CD14-positive monocyte (primary cell): ENCODE results near the gene WNT2. TPM values are rescaled to one million over a fixed set of nuclear protein-coding genes. Genes with fewer than 3 reads are reported as not detected.
A peak's percentile ranks its signal among the peaks of the same experiment; 100 is the strongest.

ENCODE experiments used
- DNase-seq, 3 donors: peaks; one replicate each; pipeline ENCODE4 v3.0.0-alpha.2; 2011 to 2022
- H2AFZ ChIP-seq: 2 replicates; pipeline ENCODE4 v1.6.0; 2012; ENCODE audit warnings: mild to moderate bottlenecking, low read depth, low read length, inconsistent platforms; ENCODE audit not compliant: insufficient read depth, poor library complexity, severe bottlenecking
- H3K27ac ChIP-seq, 2 donors: 1 replicate in 1 of 2; 2 replicates in 1 of 2; pipeline ENCODE4 v1.5.1; 2012 to 2013; ENCODE audit warnings: low read length in 2 of 2, control low read depth in 1 of 2, inconsistent platforms in 1 of 2, low read depth in 1 of 2, mild to moderate bottlenecking in 1 of 2
- H3K27me3 ChIP-seq, 2 donors: one replicate each; pipeline versions ENCODE4 v1.6.0 to v1.6.1; 2011 to 2013; ENCODE audit warnings: low read length in 2 of 2; ENCODE audit not compliant: control insufficient read depth in 2 of 2, insufficient read depth in 2 of 2
- H3K36me3 ChIP-seq, 2 donors: replicated peaks in 1 of 2; 1 replicate in 1 of 2; 2 replicates in 1 of 2; pipeline versions ENCODE4 v1.5.1 to v1.6.1; 2012 to 2013; ENCODE audit warnings: low read length in 2 of 2, control low read depth in 1 of 2, inconsistent platforms in 1 of 2, mild to moderate bottlenecking in 1 of 2; ENCODE audit not compliant: insufficient read depth in 2 of 2, control insufficient read depth in 1 of 2
- H3K4me1 ChIP-seq, 2 donors: 1 replicate in 1 of 2; 2 replicates in 1 of 2; pipeline versions ENCODE4 v1.5.1 to v1.6.1; 2012 to 2013; ENCODE audit warnings: low read length in 2 of 2, control low read depth in 1 of 2, inconsistent platforms in 1 of 2, mild to moderate bottlenecking in 1 of 2, moderate library complexity in 1 of 2; ENCODE audit not compliant: insufficient read depth in 2 of 2, control insufficient read depth in 1 of 2
- H3K4me2 ChIP-seq: replicated peaks from 2 replicates; pipeline ENCODE3; 2012; ENCODE audit warnings: low read length, moderate library complexity, mild to moderate bottlenecking; ENCODE audit not compliant: poor library complexity, severe bottlenecking; ENCODE audit errors: extremely low read depth
- H3K4me3 ChIP-seq, 3 experiments: fragments of 200-600 bp in 1 of 3; sonication (generic) in 1 of 3; replicated peaks in 1 of 3; 1 replicate in 2 of 3; 2 replicates in 1 of 3; pipeline ENCODE4 v1.5.1; 2011 to 2013; ENCODE audit warnings: low read length in 3 of 3, mild to moderate bottlenecking in 3 of 3, control low read depth in 2 of 3, low read depth in 2 of 3, inconsistent platforms in 1 of 3, moderate library complexity in 1 of 3
- H3K79me2 ChIP-seq: 2 replicates; pipeline ENCODE4 v1.6.0; 2012; ENCODE audit warnings: mild to moderate bottlenecking, control low read depth, inconsistent platforms, low read length, moderate library complexity; ENCODE audit not compliant: insufficient read depth
- H3K9ac ChIP-seq: 2 replicates; pipeline ENCODE4 v1.6.0; 2017; ENCODE audit warnings: low read length, mild to moderate bottlenecking; ENCODE audit not compliant: insufficient read depth, poor library complexity, severe bottlenecking
- H3K9me3 ChIP-seq, 2 donors: replicated peaks in 1 of 2; 1 replicate in 1 of 2; 2 replicates in 1 of 2; pipeline versions ENCODE4 v1.5.1 to v1.6.1; 2012 to 2013; ENCODE audit warnings: low read length in 2 of 2, control low read depth in 1 of 2; ENCODE audit not compliant: control insufficient read depth in 1 of 2, insufficient read depth in 1 of 2
- H4K20me1 ChIP-seq: 2 replicates; pipeline ENCODE4 v1.6.0; 2012; ENCODE audit warnings: mild to moderate bottlenecking, low read length, control low read depth, moderate library complexity; ENCODE audit not compliant: insufficient read depth
- H3K27ac Mint-ChIP-seq, 7 donors: one replicate each; pipeline ENCODE4 v1.8.0; 2020; ENCODE audit warnings: mild to moderate bottlenecking in 7 of 7, mixed read lengths in 7 of 7, moderate library complexity in 6 of 7, inconsistent platforms in 2 of 7
- H3K27me3 Mint-ChIP-seq, 3 donors: one replicate each; pipeline ENCODE4 v1.8.0; 2021 to 2022; ENCODE audit warnings: low read depth in 3 of 3, mild to moderate bottlenecking in 3 of 3, mixed read lengths in 3 of 3, moderate library complexity in 3 of 3, inconsistent platforms in 1 of 3
- H3K36me3 Mint-ChIP-seq, 2 donors: one replicate each; pipeline ENCODE4 v1.8.0; 2020; ENCODE audit warnings: mixed read lengths in 2 of 2, inconsistent platforms in 1 of 2, mild to moderate bottlenecking in 1 of 2
- H3K4me1 Mint-ChIP-seq: one replicate; pipeline ENCODE4 v1.8.0; 2020; ENCODE audit warnings: mild to moderate bottlenecking, mixed read lengths
- H3K4me3 Mint-ChIP-seq, 2 donors: one replicate each; pipeline ENCODE4 v1.8.0; 2020; ENCODE audit warnings: mild to moderate bottlenecking in 2 of 2, mixed read lengths in 2 of 2, moderate library complexity in 1 of 2
- H3K9me3 Mint-ChIP-seq, 7 donors: one replicate each; pipeline ENCODE4 v1.8.0; 2020 to 2022; ENCODE audit warnings: mixed read lengths in 7 of 7, mild to moderate bottlenecking in 6 of 7, moderate library complexity in 6 of 7, inconsistent platforms in 2 of 7
- CTCF ChIP-seq: fragments of 200-600 bp; IDR thresholded peaks from one replicate; pipeline ENCODE4 v1.8.0; 2022; ENCODE audit warnings: antibody characterized with exemption, mild to moderate bottlenecking
- WGBS: methylation state at CpG from one replicate; pipeline ENCODE4 v1.1.5; 2013; ENCODE audit warnings: missing lambda C conversion rate; ENCODE audit not compliant: insufficient coverage; 5-methylcytosine and 5-hydroxymethylcytosine counted together
- intact Hi-C, 2 donors: fragments of 100-400 bp; cut with micrococcal nuclease; formaldehyde crosslinking; loops; one replicate each; pipeline versions ENCODE4 v1.15.0 to v1.15.1; 2023
- polyA plus RNA-seq, 3 donors: library from polyadenylated mRNA; depleted of rRNA in 1 of 3; unstranded in 2 of 3; stranded (reverse) in 1 of 3; fragments of 300-500 nt in 2 of 3; fragments of >200 nt in 1 of 3; fragmentation: Illumina TruSeq in 2 of 3; gene quantifications; 1 replicate in 2 of 3; 2 replicates in 1 of 3; pipeline ENCODE4 v1.2.3, GENCODE V29; 2012 to 2021

WNT2 gene
- polyA plus RNA-seq, 3 donors: not detected

- WGBS: 87% methylated on average over 10 of the region's 12 CpGs
- H3K9me3 ChIP-seq: no peaks in the 10 kb centered on the region
- H3K27ac Mint-ChIP-seq: peak overlapping the region in 1 of 7 donors; percentile 10
Observed at GRCh38 chr7:117297606-117298005, 25.3 kb downstream of the WNT2 start.

GRCh38 chr7:117296066-117296465 lies 26.8 kb downstream of the WNT2 start:
- no peaks in the 10 kb centered on the region for H3K27me3 ChIP-seq
- H3K9me3 ChIP-seq: no peaks in the 10 kb centered on the region
- TF ChIP-seq CTCF: no peak
- Mint-ChIP-seq H3K27me3 (peaks cover 0 to 6% (median 2%) of the 10 kb centered on the region in 3 donors), H3K27ac (no peak overlapping the region), H3K36me3 (no peaks in the 10 kb centered on the region), H3K9me3 (peaks cover 0 to 2% (median 0%) of the 10 kb centered on the region in 7 donors), H3K4me3 (no peak overlapping the region), H3K4me1 (no peaks in the 10 kb centered on the region)
- 82% methylated on average over 3 of the region's 3 CpGs for WGBS
- H2AFZ ChIP-seq: no peak overlapping the region
- H3K27ac ChIP-seq: no peak overlapping the region
- no peaks in the 10 kb centered on the region for H3K36me3 ChIP-seq
- no peak overlapping the region for H3K4me3 ChIP-seq
- intact Hi-C loops: no loop called here
- no peak overlapping the region for H3K9ac ChIP-seq
- H4K20me1 ChIP-seq: no peaks in the 10 kb centered on the region
- no peak overlapping the region for H3K4me2 ChIP-seq
- H3K4me1 ChIP-seq: no peaks in the 10 kb centered on the region
- DNase-seq: no peak
- no peaks in the 10 kb centered on the region for H3K79me2 ChIP-seq

More at GRCh38 chr7:117297606-117298005, 25.3 kb downstream of the WNT2 start:
- Histone ChIP-seq H3K9ac (no peak overlapping the region), H3K27ac (no peak overlapping the region), H3K4me2 (no peak overlapping the region), H3K4me1 (no peaks in the 10 kb centered on the region), H3K36me3 (no peaks in the 10 kb centered on the region), H3K4me3 (no peak overlapping the region), H3K27me3 (no peaks in the 10 kb centered on the region), H4K20me1 (no peaks in the 10 kb centered on the region), H3K79me2 (no peaks in the 10 kb centered on the region), H2AFZ (no peak overlapping the region)
- Mint-ChIP-seq H3K4me3 (no peak overlapping the region), H3K36me3 (no peaks in the 10 kb centered on the region), H3K9me3 (peaks cover 0 to 1% (median 0%) of the 10 kb centered on the region in 7 donors), H3K27me3 (peaks cover 0 to 8% (median 0%) of the 10 kb centered on the region in 3 donors), H3K4me1 (no peaks in the 10 kb centered on the region)
- DNase-seq: no peak
- intact Hi-C loops: no loop called here
- TF ChIP-seq CTCF: no peak
